ENCODE measurements around the gene THRB.

DNA sequence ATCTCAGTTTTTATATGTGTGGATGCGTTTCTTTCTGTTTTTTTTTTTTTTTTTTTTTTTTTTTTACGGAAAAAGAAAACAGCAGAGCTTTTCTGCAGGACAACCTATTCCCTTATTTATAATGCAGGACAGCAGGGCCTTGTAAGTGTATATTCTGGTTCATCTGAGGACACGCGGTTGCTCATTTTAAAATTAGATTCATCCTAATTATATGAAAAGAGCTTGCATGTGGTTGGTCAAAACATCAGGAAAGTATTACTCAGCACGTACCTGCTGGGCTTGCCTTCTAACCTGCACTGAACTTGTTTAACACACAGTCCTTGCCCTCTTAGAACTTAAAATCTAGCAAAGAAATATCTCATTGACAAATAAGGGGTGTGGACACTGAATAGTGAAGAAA, 13.5 kb downstream of the THRB start:
- TF ChIP-seq, protein P1, sequence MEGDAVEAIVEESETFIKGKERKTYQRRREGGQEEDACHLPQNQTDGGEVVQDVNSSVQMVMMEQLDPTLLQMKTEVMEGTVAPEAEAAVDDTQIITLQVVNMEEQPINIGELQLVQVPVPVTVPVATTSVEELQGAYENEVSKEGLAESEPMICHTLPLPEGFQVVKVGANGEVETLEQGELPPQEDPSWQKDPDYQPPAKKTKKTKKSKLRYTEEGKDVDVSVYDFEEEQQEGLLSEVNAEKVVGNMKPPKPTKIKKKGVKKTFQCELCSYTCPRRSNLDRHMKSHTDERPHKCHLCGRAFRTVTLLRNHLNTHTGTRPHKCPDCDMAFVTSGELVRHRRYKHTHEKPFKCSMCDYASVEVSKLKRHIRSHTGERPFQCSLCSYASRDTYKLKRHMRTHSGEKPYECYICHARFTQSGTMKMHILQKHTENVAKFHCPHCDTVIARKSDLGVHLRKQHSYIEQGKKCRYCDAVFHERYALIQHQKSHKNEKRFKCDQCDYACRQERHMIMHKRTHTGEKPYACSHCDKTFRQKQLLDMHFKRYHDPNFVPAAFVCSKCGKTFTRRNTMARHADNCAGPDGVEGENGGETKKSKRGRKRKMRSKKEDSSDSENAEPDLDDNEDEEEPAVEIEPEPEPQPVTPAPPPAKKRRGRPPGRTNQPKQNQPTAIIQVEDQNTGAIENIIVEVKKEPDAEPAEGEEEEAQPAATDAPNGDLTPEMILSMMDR (IDR thresholded peaks at IDR 0.05) = no peak
- TF ChIP-seq POLR2A (IDR thresholded peaks at IDR 0.05) = no peak
